ENCODE data around the gene ATP6V1B1.

ATP6V1B1 gene

GRCh38 chr2:70902579-70902978 is 33.1 kb upstream of the ATP6V1B1 start:
- Histone ChIP-seq H3K27ac (ENCODE audit: low read depth, low read length) (no peak overlapping the region), H3K27me3 (ENCODE audit: control insufficient read depth, insufficient read depth, low read length) (peaks cover 99% of the 10 kb centered on the region), H3K4me1 (ENCODE audit: control insufficient read depth, insufficient read depth, low read length) (peaks cover 9% of the 10 kb centered on the region; the same call in 1 of the 2 replicates)

GRCh38 chr2:70903171-70903570 is 32.5 kb upstream of the ATP6V1B1 start:
- peaks cover 9% of the 10 kb centered on the region; the same call in 1 of the 2 replicates for H3K4me1 ChIP-seq (ENCODE audit: control insufficient read depth, insufficient read depth, low read length)
- H3K27me3 ChIP-seq (ENCODE audit: control insufficient read depth, insufficient read depth, low read length), result peaks cover 99% of the 10 kb centered on the region
- H3K9ac ChIP-seq (ENCODE audit: low read depth, low read length), result no peak overlapping the region
- H3K9me3 ChIP-seq (ENCODE audit: control insufficient read depth, insufficient read depth, low read length), result no peaks in the 10 kb centered on the region
- H3K27ac ChIP-seq (ENCODE audit: low read depth, low read length), result no peak overlapping the region
- H3K36me3 ChIP-seq (ENCODE audit: control insufficient read depth, insufficient read depth, low read length), result no peaks in the 10 kb centered on the region
- H3K4me3 ChIP-seq (ENCODE audit: low read depth, low read length), result no peak overlapping the region

More at GRCh38 chr2:70902579-70902978, 33.1 kb upstream of the ATP6V1B1 start:
- Histone ChIP-seq H3K9me3 (ENCODE audit: control insufficient read depth, insufficient read depth, low read length) (no peaks in the 10 kb centered on the region), H3K36me3 (ENCODE audit: control insufficient read depth, insufficient read depth, low read length) (no peaks in the 10 kb centered on the region), H3K9ac (ENCODE audit: low read depth, low read length) (no peak overlapping the region), H3K4me3 (ENCODE audit: low read depth, low read length) (no peak overlapping the region)

- Histone ChIP-seq H3K4me3 (ENCODE audit: low read depth, low read length) (no peak overlapping the region), H3K9me3 (ENCODE audit: control insufficient read depth, insufficient read depth, low read length) (no peaks in the 10 kb centered on the region), H3K36me3 (ENCODE audit: control insufficient read depth, insufficient read depth, low read length) (no peaks in the 10 kb centered on the region), H3K9ac (ENCODE audit: low read depth, low read length) (no peak overlapping the region), H3K27me3 (ENCODE audit: control insufficient read depth, insufficient read depth, low read length) (peaks cover 99% of the 10 kb centered on the region), H3K4me1 (ENCODE audit: control insufficient read depth, insufficient read depth, low read length) (peaks cover 11% of the 10 kb centered on the region; the same call in 1 of the 2 replicates), H3K27ac (ENCODE audit: low read depth, low read length) (no peak overlapping the region)
Measured at GRCh38 chr2:70903641-70904340, 31.9 kb upstream of the ATP6V1B1 start.

- Histone ChIP-seq H3K9ac (ENCODE audit: low read depth, low read length) (no peak overlapping the region), H3K27ac (ENCODE audit: low read depth, low read length) (no peak overlapping the region), H3K4me1 (ENCODE audit: control insufficient read depth, insufficient read depth, low read length) (peaks cover 6% of the 10 kb centered on the region; the same call in 1 of the 2 replicates), H3K36me3 (ENCODE audit: control insufficient read depth, insufficient read depth, low read length) (no peaks in the 10 kb centered on the region), H3K27me3 (ENCODE audit: control insufficient read depth, insufficient read depth, low read length) (peaks cover 99% of the 10 kb centered on the region), H3K9me3 (ENCODE audit: control insufficient read depth, insufficient read depth, low read length) (no peaks in the 10 kb centered on the region), H3K4me3 (ENCODE audit: low read depth, low read length) (no peak overlapping the region)
Measured at GRCh38 chr2:70904371-70905216, 31.1 kb upstream of the ATP6V1B1 start.

GRCh38 chr2:70905443-70906421 is 30.0 kb upstream of the ATP6V1B1 start:
- Histone ChIP-seq H3K9ac (ENCODE audit: low read depth, low read length) (no peak overlapping the region), H3K27me3 (ENCODE audit: control insufficient read depth, insufficient read depth, low read length) (peaks cover 100% of the 10 kb centered on the region), H3K27ac (ENCODE audit: low read depth, low read length) (no peak overlapping the region), H3K4me1 (ENCODE audit: control insufficient read depth, insufficient read depth, low read length) (peaks cover 4% of the 10 kb centered on the region; the same call in 1 of the 2 replicates), H3K9me3 (ENCODE audit: control insufficient read depth, insufficient read depth, low read length) (no peaks in the 10 kb centered on the region), H3K4me3 (ENCODE audit: low read depth, low read length) (no peak overlapping the region), H3K36me3 (ENCODE audit: control insufficient read depth, insufficient read depth, low read length) (no peaks in the 10 kb centered on the region)

- Histone ChIP-seq H3K9ac (ENCODE audit: low read depth, low read length) (no peak overlapping the region), H3K4me3 (ENCODE audit: low read depth, low read length) (no peak overlapping the region), H3K9me3 (ENCODE audit: control insufficient read depth, insufficient read depth, low read length) (no peaks in the 10 kb centered on the region), H3K4me1 (ENCODE audit: control insufficient read depth, insufficient read depth, low read length) (peaks cover 2% of the 10 kb centered on the region; the same call in 1 of the 2 replicates), H3K27me3 (ENCODE audit: control insufficient read depth, insufficient read depth, low read length) (peaks cover 100% of the 10 kb centered on the region), H3K36me3 (ENCODE audit: control insufficient read depth, insufficient read depth, low read length) (no peaks in the 10 kb centered on the region), H3K27ac (ENCODE audit: low read depth, low read length) (no peak overlapping the region)
Measured at GRCh38 chr2:70906439-70907005, 29.2 kb upstream of the ATP6V1B1 start.

- H3K4me1 ChIP-seq (ENCODE audit: control insufficient read depth, insufficient read depth, low read length), result peaks cover 2% of the 10 kb centered on the region; the same call in 1 of the 2 replicates
- no peaks in the 10 kb centered on the region for H3K36me3 ChIP-seq (ENCODE audit: control insufficient read depth, insufficient read depth, low read length)
- peaks cover 98% of the 10 kb centered on the region for H3K27me3 ChIP-seq (ENCODE audit: control insufficient read depth, insufficient read depth, low read length)
- no peak overlapping the region for H3K9ac ChIP-seq (ENCODE audit: low read depth, low read length)
- H3K4me3 ChIP-seq (ENCODE audit: low read depth, low read length), result no peak overlapping the region
- H3K27ac ChIP-seq (ENCODE audit: low read depth, low read length), result no peak overlapping the region
- H3K9me3 ChIP-seq (ENCODE audit: control insufficient read depth, insufficient read depth, low read length), result no peaks in the 10 kb centered on the region
Measured at GRCh38 chr2:70907130-70908057, 28.3 kb upstream of the ATP6V1B1 start.

- H3K4me1 ChIP-seq (ENCODE audit: control insufficient read depth, insufficient read depth, low read length), result no peaks in the 10 kb centered on the region
- H3K9me3 ChIP-seq (ENCODE audit: control insufficient read depth, insufficient read depth, low read length), result no peaks in the 10 kb centered on the region
- H3K36me3 ChIP-seq (ENCODE audit: control insufficient read depth, insufficient read depth, low read length), result no peaks in the 10 kb centered on the region
Measured at GRCh38 chr2:70916291-70916690, 19.4 kb upstream of the ATP6V1B1 start.

GRCh38 chr2:70918016-70918415 is 17.7 kb upstream of the ATP6V1B1 start:
- Histone ChIP-seq H3K9me3 (ENCODE audit: control insufficient read depth, insufficient read depth, low read length) (no peaks in the 10 kb centered on the region), H3K36me3 (ENCODE audit: control insufficient read depth, insufficient read depth, low read length) (no peaks in the 10 kb centered on the region), H3K4me3 (ENCODE audit: low read depth, low read length) (no peak overlapping the region), H3K4me1 (ENCODE audit: control insufficient read depth, insufficient read depth, low read length) (peaks cover 5% of the 10 kb centered on the region), H3K27ac (ENCODE audit: low read depth, low read length) (no peak overlapping the region), H3K27me3 (ENCODE audit: control insufficient read depth, insufficient read depth, low read length) (peaks cover 16% of the 10 kb centered on the region), H3K9ac (ENCODE audit: low read depth, low read length) (no peak overlapping the region)

More at GRCh38 chr2:70916291-70916690, 19.4 kb upstream of the ATP6V1B1 start:
- no peak overlapping the region for H3K4me3 ChIP-seq (ENCODE audit: low read depth, low read length)
- peaks cover 28% of the 10 kb centered on the region for H3K27me3 ChIP-seq (ENCODE audit: control insufficient read depth, insufficient read depth, low read length)
- H3K9ac ChIP-seq (ENCODE audit: low read depth, low read length), result no peak overlapping the region
- H3K27ac ChIP-seq (ENCODE audit: low read depth, low read length), result no peak overlapping the region

All from HUES48 (cell line).